Liver (tissue), 3 donors: ENCODE data around the gene KCNMB2.

Source experiments
- EGR1 ChIP-seq, 2 donors: IDR thresholded peaks; 2 replicates each; pipeline ENCODE4 v1.6.1; 2016 to 2018; ENCODE audit warnings: antibody characterized with exemption in 2 of 2, low read depth in 2 of 2
- GABPA ChIP-seq, 2 donors: IDR thresholded peaks in 1 of 2; conservative IDR thresholded peaks in 1 of 2; 2 replicates each; pipeline ENCODE4 v1.6.1; 2016; ENCODE audit warnings: antibody characterized with exemption in 2 of 2, mild to moderate bottlenecking in 1 of 2, moderate library complexity in 1 of 2
- HNF4A ChIP-seq, 2 donors: conservative IDR thresholded peaks; 2 replicates each; pipeline ENCODE4 v1.6.1; 2016; ENCODE audit warnings: antibody characterized with exemption in 2 of 2, mild to moderate bottlenecking in 2 of 2
- JUND ChIP-seq, 2 donors: IDR thresholded peaks; 2 replicates each; pipeline ENCODE4 v1.6.1; 2016; ENCODE audit warnings: antibody characterized with exemption in 2 of 2
- NR2F2 ChIP-seq: IDR thresholded peaks from 2 replicates; pipeline ENCODE4 v1.6.1; 2016; ENCODE audit warnings: antibody characterized with exemption
- SP1 ChIP-seq: IDR thresholded peaks from 2 replicates; pipeline ENCODE4 v1.6.1; 2018; ENCODE audit warnings: antibody characterized with exemption, mild to moderate bottlenecking
- TAF1 ChIP-seq: conservative IDR thresholded peaks from 2 replicates; pipeline ENCODE4 v1.6.1; 2016; ENCODE audit warnings: antibody characterized with exemption, mild to moderate bottlenecking
- YY1 ChIP-seq: IDR thresholded peaks from 2 replicates; pipeline ENCODE4 v1.6.1; 2016; ENCODE audit warnings: antibody characterized with exemption, mild to moderate bottlenecking
- TF ChIP-seq, protein P1 (sequence below): fragments of 150-350 bp; IDR thresholded peaks from 2 replicates; pipeline ENCODE4 v1.5.1; 2017; ENCODE audit warnings: improper control_type of control experiment, low read depth, low read length; ENCODE audit not compliant: missing input control
- TF ChIP-seq, protein P2 (sequence below): IDR thresholded peaks from 2 replicates; pipeline ENCODE4 v1.6.1; 2016; ENCODE audit warnings: antibody characterized with exemption, mild to moderate bottlenecking
- TF ChIP-seq, protein P3 (sequence below): IDR thresholded peaks from 2 replicates; pipeline ENCODE4 v1.6.1; 2016; ENCODE audit warnings: antibody characterized with exemption
- TF ChIP-seq, protein P4 (sequence below): IDR thresholded peaks from 2 replicates; pipeline ENCODE4 v1.6.1; 2016; ENCODE audit warnings: antibody characterized with exemption
- donor health status: healthy.
- donor health status: healthy.

GRCh38 chr3:178807694-178808093 lies 271.5 kb downstream of the KCNMB2 start:
- TF ChIP-seq GABPA (IDR thresholded peaks at IDR 0.05 in 1 of 2, conservative IDR thresholded peaks at IDR 0.05 in 1 of 2) (no peak), YY1 (no peak), EGR1 (IDR thresholded peaks at IDR 0.05; ENCODE audit: low read depth in 2 of 2) (no peak), SP1 (no peak), TAF1 (no peak), JUND (IDR thresholded peaks at IDR 0.05) (no peak), NR2F2 (no peak), HNF4A (conservative IDR thresholded peaks at IDR 0.05) (no peak)
- TF ChIP-seq, protein P1, sequence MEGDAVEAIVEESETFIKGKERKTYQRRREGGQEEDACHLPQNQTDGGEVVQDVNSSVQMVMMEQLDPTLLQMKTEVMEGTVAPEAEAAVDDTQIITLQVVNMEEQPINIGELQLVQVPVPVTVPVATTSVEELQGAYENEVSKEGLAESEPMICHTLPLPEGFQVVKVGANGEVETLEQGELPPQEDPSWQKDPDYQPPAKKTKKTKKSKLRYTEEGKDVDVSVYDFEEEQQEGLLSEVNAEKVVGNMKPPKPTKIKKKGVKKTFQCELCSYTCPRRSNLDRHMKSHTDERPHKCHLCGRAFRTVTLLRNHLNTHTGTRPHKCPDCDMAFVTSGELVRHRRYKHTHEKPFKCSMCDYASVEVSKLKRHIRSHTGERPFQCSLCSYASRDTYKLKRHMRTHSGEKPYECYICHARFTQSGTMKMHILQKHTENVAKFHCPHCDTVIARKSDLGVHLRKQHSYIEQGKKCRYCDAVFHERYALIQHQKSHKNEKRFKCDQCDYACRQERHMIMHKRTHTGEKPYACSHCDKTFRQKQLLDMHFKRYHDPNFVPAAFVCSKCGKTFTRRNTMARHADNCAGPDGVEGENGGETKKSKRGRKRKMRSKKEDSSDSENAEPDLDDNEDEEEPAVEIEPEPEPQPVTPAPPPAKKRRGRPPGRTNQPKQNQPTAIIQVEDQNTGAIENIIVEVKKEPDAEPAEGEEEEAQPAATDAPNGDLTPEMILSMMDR, result no peak
- TF ChIP-seq, protein P2, sequence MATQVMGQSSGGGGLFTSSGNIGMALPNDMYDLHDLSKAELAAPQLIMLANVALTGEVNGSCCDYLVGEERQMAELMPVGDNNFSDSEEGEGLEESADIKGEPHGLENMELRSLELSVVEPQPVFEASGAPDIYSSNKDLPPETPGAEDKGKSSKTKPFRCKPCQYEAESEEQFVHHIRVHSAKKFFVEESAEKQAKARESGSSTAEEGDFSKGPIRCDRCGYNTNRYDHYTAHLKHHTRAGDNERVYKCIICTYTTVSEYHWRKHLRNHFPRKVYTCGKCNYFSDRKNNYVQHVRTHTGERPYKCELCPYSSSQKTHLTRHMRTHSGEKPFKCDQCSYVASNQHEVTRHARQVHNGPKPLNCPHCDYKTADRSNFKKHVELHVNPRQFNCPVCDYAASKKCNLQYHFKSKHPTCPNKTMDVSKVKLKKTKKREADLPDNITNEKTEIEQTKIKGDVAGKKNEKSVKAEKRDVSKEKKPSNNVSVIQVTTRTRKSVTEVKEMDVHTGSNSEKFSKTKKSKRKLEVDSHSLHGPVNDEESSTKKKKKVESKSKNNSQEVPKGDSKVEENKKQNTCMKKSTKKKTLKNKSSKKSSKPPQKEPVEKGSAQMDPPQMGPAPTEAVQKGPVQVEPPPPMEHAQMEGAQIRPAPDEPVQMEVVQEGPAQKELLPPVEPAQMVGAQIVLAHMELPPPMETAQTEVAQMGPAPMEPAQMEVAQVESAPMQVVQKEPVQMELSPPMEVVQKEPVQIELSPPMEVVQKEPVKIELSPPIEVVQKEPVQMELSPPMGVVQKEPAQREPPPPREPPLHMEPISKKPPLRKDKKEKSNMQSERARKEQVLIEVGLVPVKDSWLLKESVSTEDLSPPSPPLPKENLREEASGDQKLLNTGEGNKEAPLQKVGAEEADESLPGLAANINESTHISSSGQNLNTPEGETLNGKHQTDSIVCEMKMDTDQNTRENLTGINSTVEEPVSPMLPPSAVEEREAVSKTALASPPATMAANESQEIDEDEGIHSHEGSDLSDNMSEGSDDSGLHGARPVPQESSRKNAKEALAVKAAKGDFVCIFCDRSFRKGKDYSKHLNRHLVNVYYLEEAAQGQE, result no peak
- TF ChIP-seq, protein P3, sequence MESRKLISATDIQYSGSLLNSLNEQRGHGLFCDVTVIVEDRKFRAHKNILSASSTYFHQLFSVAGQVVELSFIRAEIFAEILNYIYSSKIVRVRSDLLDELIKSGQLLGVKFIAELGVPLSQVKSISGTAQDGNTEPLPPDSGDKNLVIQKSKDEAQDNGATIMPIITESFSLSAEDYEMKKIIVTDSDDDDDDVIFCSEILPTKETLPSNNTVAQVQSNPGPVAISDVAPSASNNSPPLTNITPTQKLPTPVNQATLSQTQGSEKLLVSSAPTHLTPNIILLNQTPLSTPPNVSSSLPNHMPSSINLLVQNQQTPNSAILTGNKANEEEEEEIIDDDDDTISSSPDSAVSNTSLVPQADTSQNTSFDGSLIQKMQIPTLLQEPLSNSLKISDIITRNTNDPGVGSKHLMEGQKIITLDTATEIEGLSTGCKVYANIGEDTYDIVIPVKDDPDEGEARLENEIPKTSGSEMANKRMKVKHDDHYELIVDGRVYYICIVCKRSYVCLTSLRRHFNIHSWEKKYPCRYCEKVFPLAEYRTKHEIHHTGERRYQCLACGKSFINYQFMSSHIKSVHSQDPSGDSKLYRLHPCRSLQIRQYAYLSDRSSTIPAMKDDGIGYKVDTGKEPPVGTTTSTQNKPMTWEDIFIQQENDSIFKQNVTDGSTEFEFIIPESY, result no peak
- TF ChIP-seq, protein P4, sequence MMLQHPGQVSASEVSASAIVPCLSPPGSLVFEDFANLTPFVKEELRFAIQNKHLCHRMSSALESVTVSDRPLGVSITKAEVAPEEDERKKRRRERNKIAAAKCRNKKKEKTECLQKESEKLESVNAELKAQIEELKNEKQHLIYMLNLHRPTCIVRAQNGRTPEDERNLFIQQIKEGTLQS, result no peak
